Suppressor macrophage treated with lipopolysaccharide for 1 hour (primary cell): ENCODE results near the gene FBXO11.

ENCODE experiments used
- DNase-seq, 3 donors: peaks; one replicate each; pipeline ENCODE4 v3.0.0-alpha.2; 2020 to 2022

The FBXO11 gene

GRCh38 chr2:47849368-47849767 lies 56.9 kb downstream of the FBXO11 start:
- no peak for DNase-seq

GRCh38 chr2:47844162-47844561 lies 62.1 kb downstream of the FBXO11 start:
- DNase-seq, result peak in 1 of 3 donors; percentile 16

GRCh38 chr2:47843407-47843806 lies 62.9 kb downstream of the FBXO11 start:
- no peak for DNase-seq

GRCh38 chr2:47842846-47843245 lies 63.5 kb downstream of the FBXO11 start:
- DNase-seq, result no peak

GRCh38 chr2:47838686-47839085 lies 67.6 kb downstream of the FBXO11 start:
- no peak for DNase-seq

GRCh38 chr2:47838249-47838648 lies 68.0 kb downstream of the FBXO11 start:
- no peak for DNase-seq

- no peak for DNase-seq
Observed at GRCh38 chr2:47833516-47833968, 72.8 kb downstream of the FBXO11 start.

GRCh38 chr2:47822518-47822917 lies 83.8 kb downstream of the FBXO11 start:
- no peak for DNase-seq

GRCh38 chr2:47819834-47820233 lies 86.5 kb downstream of the FBXO11 start:
- no peak for DNase-seq

- DNase-seq, result no peak
Observed at GRCh38 chr2:47818777-47819176, 87.5 kb downstream of the FBXO11 start.

- DNase-seq, result no peak
Observed at GRCh38 chr2:47815764-47816163, 90.5 kb downstream of the FBXO11 start.

- DNase-seq, result no peak
Observed at GRCh38 chr2:47811668-47812067, 94.6 kb downstream of the FBXO11 start.

- no peak for DNase-seq
Observed at GRCh38 chr2:47810850-47811249, 95.4 kb downstream of the FBXO11 start.

GRCh38 chr2:47809903-47810302 lies 96.4 kb downstream of the FBXO11 start:
- DNase-seq, result no peak

GRCh38 chr2:47808614-47809013 lies 97.7 kb downstream of the FBXO11 start:
- DNase-seq, result no peak

GRCh38 chr2:47805850-47806249 lies 100.4 kb downstream of the FBXO11 start:
- no peak for DNase-seq

GRCh38 chr2:47803770-47804169 lies 102.5 kb downstream of the FBXO11 start:
- no peak for DNase-seq

GRCh38 chr2:47803363-47803762 lies 102.9 kb downstream of the FBXO11 start:
- no peak for DNase-seq

- no peak for DNase-seq
Observed at GRCh38 chr2:47801118-47801517, 105.2 kb downstream of the FBXO11 start.

- DNase-seq, result peak; percentile 21 to 49 (median 38)
Observed at GRCh38 chr2:47799031-47799609, 107.2 kb downstream of the FBXO11 start.

GRCh38 chr2:47798631-47799030 lies 107.7 kb downstream of the FBXO11 start:
- peak; percentile 60 to 68 (median 63) for DNase-seq

- no peak for DNase-seq
Observed at GRCh38 chr2:47796090-47796697, 110.1 kb downstream of the FBXO11 start.

GRCh38 chr2:47785986-47786385 lies 120.3 kb downstream of the FBXO11 start:
- DNase-seq, result peak; percentile 77 to 93 (median 86)

- no peak for DNase-seq
Observed at GRCh38 chr2:47784352-47784851, 121.9 kb downstream of the FBXO11 start.
